PC-3 (cell line): ENCODE data around the gene CXCR3. TPM values are rescaled to one million over a fixed set of nuclear protein-coding genes. Genes with fewer than 3 reads are reported as not detected.

ENCODE experiments used
- ATAC-seq: fragments of 200-7000 bp; cut with Tn5 transposase; 2 replicates; pipeline ENCODE4 v1.9.1; 2020; ENCODE audit warnings: mild to moderate bottlenecking, moderate library complexity
- BruUV-seq: library from RNA; stranded (reverse); fragments of 400-500 nt; replicated peaks from 2 replicates; lab custom pipeline; 2021; lab: Mats Ljungman, UMichigan
- CTCF ChIA-PET: fragments of 300-600 bp; sonication (Branson Sonifier 250); formaldehyde crosslinking; loops from one replicate; lab custom pipeline; 2022; ENCODE audit warnings: antibody characterized with exemption; lab: Charles Lee
- POLR2A ChIA-PET: fragments of 300-600 bp; sonication (Branson Sonifier 250); formaldehyde crosslinking; loops from one replicate; lab custom pipeline; 2022; ENCODE audit warnings: antibody characterized with exemption; ENCODE audit not compliant: unreplicated experiment; lab: Charles Lee
- DNase-seq: peaks from one replicate; pipeline ENCODE4 v3.0.0-alpha.2; 2015
- H2AFZ ChIP-seq: fragments of 300-600 bp; sonication (generic); 2 replicates; pipeline ENCODE4 v1.6.0; 2016; ENCODE audit warnings: antibody characterized with exemption, low read length
- H3F3A ChIP-seq: fragments of 300-600 bp; sonication (generic); one replicate; pipeline ENCODE4 v1.6.0; 2017; ENCODE audit warnings: antibody characterized with exemption, low read length, control low read depth, mild to moderate bottlenecking; ENCODE audit not compliant: unreplicated experiment
- H3K27ac ChIP-seq: fragments of 300-600 bp; sonication (generic); 2 replicates; pipeline ENCODE4 v1.5.1; 2016; ENCODE audit warnings: mild to moderate bottlenecking, low read length
- H3K27me3 ChIP-seq: fragments of 300-600 bp; sonication (generic); 2 replicates; pipeline ENCODE4 v1.6.1; 2016; ENCODE audit warnings: low read length, mixed read lengths
- H3K36me3 ChIP-seq: fragments of 300-600 bp; sonication (generic); 2 replicates; pipeline ENCODE4 v1.6.1; 2016; ENCODE audit warnings: low read depth, mixed run types, low read length, mixed read lengths
- H3K4me1 ChIP-seq: fragments of 300-600 bp; sonication (generic); 2 replicates; pipeline ENCODE4 v1.5.1; 2016; ENCODE audit warnings: low read length; ENCODE audit not compliant: insufficient read depth
- H3K4me2 ChIP-seq: fragments of 300-600 bp; sonication (generic); 2 replicates; pipeline ENCODE4 v1.6.0; 2016; ENCODE audit warnings: low read length
- H3K4me3 ChIP-seq: fragments of 300-600 bp; sonication (generic); 2 replicates; pipeline ENCODE4 v1.5.1; 2016; ENCODE audit warnings: mild to moderate bottlenecking, low read length, mixed read lengths
- H3K79me2 ChIP-seq: fragments of 300-600 bp; sonication (generic); 2 replicates; pipeline ENCODE4 v1.6.1; 2017; ENCODE audit warnings: low read length, mixed read lengths
- H3K9ac ChIP-seq: fragments of 300-600 bp; sonication (generic); 2 replicates; pipeline ENCODE4 v1.6.0; 2016; ENCODE audit warnings: mild to moderate bottlenecking, low read length
- H3K9me2 ChIP-seq: fragments of 300-600 bp; sonication (generic); replicated peaks from 2 replicates; pipeline ENCODE4 v1.6.1; 2016; ENCODE audit warnings: mixed run types, low read length, mixed read lengths
- H3K9me3 ChIP-seq: fragments of 300-600 bp; sonication (generic); 2 replicates; pipeline ENCODE4 v1.6.1; 2016; ENCODE audit warnings: low read length, mixed read lengths
- H4K20me1 ChIP-seq: fragments of 300-600 bp; sonication (generic); 2 replicates; pipeline ENCODE4 v1.6.1; 2016; ENCODE audit warnings: low read length, mixed read lengths
- CTCF ChIP-seq: fragments of 300-600 bp; sonication (generic); conservative IDR thresholded peaks from 2 replicates; pipeline ENCODE4 v1.5.1; 2017; ENCODE audit warnings: antibody characterized with exemption, low read depth, mild to moderate bottlenecking, low read length
- EZH2 ChIP-seq: fragments of 300-600 bp; sonication (generic); IDR thresholded peaks from one replicate; pipeline ENCODE4 v1.6.1; 2017; ENCODE audit warnings: antibody characterized with exemption, mild to moderate bottlenecking, low read length; ENCODE audit not compliant: unreplicated experiment
- EZH2phosphoT487 ChIP-seq: fragments of 300-600 bp; sonication (generic); IDR thresholded peaks from 2 replicates; pipeline ENCODE4 v1.6.1; 2018; ENCODE audit warnings: mild to moderate bottlenecking, antibody characterized with exemption, low read length, borderline replicate concordance
- intact Hi-C: fragments of 100-400 bp; cut with micrococcal nuclease; formaldehyde crosslinking; loops from 2 replicates; pipeline ENCODE4 v1.9.0; 2023
- total RNA-seq: library from RNA; depleted of rRNA; stranded (reverse); fragments of >200 nt; gene quantifications from 2 replicates; pipeline ENCODE4 v1.2.3, GENCODE V29; 2014

CXCR3 gene
- total RNA-seq, 1 experiment from 2014 or later: not detected

GRCh38 chrX:71660562-71661416, 42.5 kb upstream of the CXCR3 start:
- Histone ChIP-seq H3F3A (no peaks in the 10 kb centered on the region), H2AFZ (no peak overlapping the region), H3K36me3 (no peaks in the 10 kb centered on the region), H3K4me1 (peaks cover 8% of the 10 kb centered on the region), H3K4me2 (no peak overlapping the region), H3K27ac (no peak overlapping the region), H3K9me2 (no peaks in the 10 kb centered on the region), H4K20me1 (no peaks in the 10 kb centered on the region), H3K9me3 (no peaks in the 10 kb centered on the region), H3K79me2 (no peaks in the 10 kb centered on the region), H3K27me3 (no peaks in the 10 kb centered on the region), H3K9ac (no peak overlapping the region), H3K4me3 (no peak overlapping the region)
- ChIA-PET CTCF (no interaction called here), POLR2A (no interaction called here)
- no TSS peak for BruUV-seq
- no peak for TF ChIP-seq EZH2
- no peak for TF ChIP-seq CTCF
- TF ChIP-seq EZH2phosphoT487: no peak
- ATAC-seq (no peak), DNase-seq (no peak)
- intact Hi-C loops: no loop called here

GRCh38 chrX:71659959-71660358, 41.6 kb upstream of the CXCR3 start:
- ChIA-PET CTCF (no interaction called here), POLR2A (no interaction called here)
- DNase-seq (no peak), ATAC-seq (no peak)
- no peaks in the 10 kb centered on the region for H3K36me3 ChIP-seq
- no peak overlapping the region for H3K4me2 ChIP-seq
- H3K79me2 ChIP-seq: no peaks in the 10 kb centered on the region
- H3K27me3 ChIP-seq: no peaks in the 10 kb centered on the region
- H3K9ac ChIP-seq: no peak overlapping the region
- H3K4me3 ChIP-seq: no peak overlapping the region
- H3K9me2 ChIP-seq: no peaks in the 10 kb centered on the region
- H3K27ac ChIP-seq: no peak overlapping the region
- no TSS peak for BruUV-seq
- no peaks in the 10 kb centered on the region for H4K20me1 ChIP-seq
- H3K9me3 ChIP-seq: no peaks in the 10 kb centered on the region
- peaks cover 8% of the 10 kb centered on the region for H3K4me1 ChIP-seq
- no peaks in the 10 kb centered on the region for H3F3A ChIP-seq
- intact Hi-C loops: loop anchor here (10.0 kb wide), 2 partner anchors 75 to 225 kb away; no protein-coding TSS in a partner anchor
- no peak for TF ChIP-seq EZH2phosphoT487
- TF ChIP-seq EZH2: no peak
- no peak for TF ChIP-seq CTCF
- H2AFZ ChIP-seq: no peak overlapping the region

- POLR2A ChIA-PET: no interaction called here
- no peak overlapping the region for H3K4me2 ChIP-seq
- BruUV-seq: no TSS peak
These were observed 41.0 kb upstream of the CXCR3 start for GRCh38 chrX:71659342-71659741.

More at GRCh38 chrX:71659342-71659741, 41.0 kb upstream of the CXCR3 start:
- H3K9me3 ChIP-seq: no peaks in the 10 kb centered on the region
- no peak overlapping the region for H2AFZ ChIP-seq
- TF ChIP-seq EZH2: no peak
- TF ChIP-seq CTCF: no peak
- TF ChIP-seq EZH2phosphoT487: no peak
- no peaks in the 10 kb centered on the region for H3K36me3 ChIP-seq
- no peaks in the 10 kb centered on the region for H3K79me2 ChIP-seq
- ATAC-seq (no peak), DNase-seq (no peak)
- no peaks in the 10 kb centered on the region for H3K27me3 ChIP-seq
- H3K4me1 ChIP-seq: peaks cover 8% of the 10 kb centered on the region
- intact Hi-C loops: loop anchor here (10.0 kb wide), 2 partner anchors 75 to 225 kb away; no protein-coding TSS in a partner anchor
- no peak overlapping the region for H3K4me3 ChIP-seq
- H3F3A ChIP-seq: no peaks in the 10 kb centered on the region
- H3K9ac ChIP-seq: no peak overlapping the region
- no peak overlapping the region for H3K27ac ChIP-seq
- CTCF ChIA-PET: no interaction called here
- no peaks in the 10 kb centered on the region for H4K20me1 ChIP-seq
- no peaks in the 10 kb centered on the region for H3K9me2 ChIP-seq
